ENCODE data around the gene NT5C3B. TPM values are rescaled to one million over a fixed set of nuclear protein-coding genes. Genes with fewer than 3 reads are reported as not detected.

Gene NT5C3B
- total and polyA plus RNA-seq, 10 donors: 17.0 to 62.7 (median 29.5) TPM

DNA sequence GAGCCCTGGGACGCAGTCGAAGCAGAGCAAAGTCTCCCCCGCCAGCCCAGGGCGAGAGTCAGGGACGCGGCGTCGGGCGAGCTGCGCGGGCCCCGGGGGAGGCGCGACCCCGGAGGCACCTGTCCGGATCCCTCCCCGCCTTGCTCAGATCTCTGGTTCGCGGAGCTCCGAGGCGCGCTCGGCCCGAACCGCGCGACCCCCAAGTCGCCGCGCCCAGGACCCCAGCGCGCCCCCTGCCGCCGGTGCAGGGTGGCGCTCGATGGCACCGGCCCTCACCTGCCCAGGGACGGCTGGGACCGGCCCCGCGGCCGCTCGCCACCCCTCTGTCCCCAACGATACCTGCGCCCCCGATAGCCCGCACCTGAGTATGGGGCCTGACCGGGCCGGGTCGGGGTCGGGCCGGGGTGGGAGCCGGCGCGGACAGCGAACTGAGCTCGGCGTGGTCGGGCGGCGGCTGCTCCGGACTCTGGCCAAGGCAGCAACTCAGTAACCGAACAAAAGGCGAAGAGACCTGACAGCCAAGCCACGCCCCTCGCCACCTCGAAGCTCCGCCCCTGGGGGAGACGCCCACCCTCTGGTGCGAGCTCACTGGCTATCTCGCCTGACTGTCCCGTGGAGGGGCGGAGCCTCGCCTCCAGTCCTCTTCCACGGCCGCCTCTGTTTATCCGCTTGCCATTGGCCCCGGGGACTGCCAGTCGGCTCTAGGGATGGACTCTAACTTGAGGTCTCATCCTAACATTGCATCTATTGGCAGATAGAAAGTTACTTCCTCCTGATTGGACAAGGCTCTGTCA is 49.6 kb downstream of the NT5C3B start, which contains the start of gene JUP:
Gene JUP (minus strand): TSS at position 485 of the 794 bp plus-strand sequence. CDS start 14,857 bp downstream, outside the sequence.
- 0 to 2% (median 1%) methylated on average over 32 to 79 of the region's 79 CpGs for WGBS, 5 donors
- intact Hi-C loops (cut with DNase I; ENCODE audit: low total_unique reads): no loop called here
- DNase-seq: peak; percentile 98

DNA sequence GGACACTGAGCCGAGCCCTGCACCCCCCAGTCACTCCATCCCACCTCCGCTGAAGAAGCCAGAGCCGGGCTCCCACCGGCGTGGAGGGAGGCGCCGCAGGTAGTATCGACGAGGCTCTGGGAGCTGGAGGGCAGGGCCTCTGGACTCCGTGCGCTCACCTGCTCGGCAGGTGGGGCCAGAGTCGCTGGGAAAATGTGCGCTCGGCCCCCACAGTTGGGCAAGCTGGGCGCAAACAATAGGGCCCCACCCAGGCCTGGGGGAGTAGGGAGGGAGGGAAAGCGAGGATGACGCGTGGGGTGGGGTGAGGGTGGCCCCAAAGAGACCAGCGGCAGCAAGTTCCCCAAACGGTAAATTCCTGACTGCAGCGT is 50.2 kb downstream of the NT5C3B start:
- intact Hi-C loops (cut with DNase I; ENCODE audit: low total_unique reads): no loop called here
- Histone ChIP-seq H3K27me3 (replicated peaks in 1 of 7) (peaks cover 0 to 55% (median 19%) of the 10 kb centered on the region in 7 donors), H3K36me3 (no peaks in the 10 kb centered on the region), H3K9me3 (no peaks in the 10 kb centered on the region), H3K27ac (peak overlapping the region in 7 of 8 donors; percentile 48 to 84 (median 80)), H3K4me1 (peaks cover 24 to 66% (median 41%) of the 10 kb centered on the region in 6 donors), H3K4me3 (peak overlapping the region; percentile 31 to 82 (median 54))
- TF ChIP-seq POLR2A (IDR thresholded peaks at IDR 0.05): no peak
- TF ChIP-seq CTCF (IDR thresholded peaks at IDR 0.05 in 8 of 11, conservative IDR thresholded peaks at IDR 0.05 in 3 of 11): no peak
- no peak for TF ChIP-seq POLR2AphosphoS5 (IDR thresholded peaks at IDR 0.05)
- WGBS, 5 donors: 0 to 5% (median 1%) methylated on average over 9 to 22 of the region's 22 CpGs
- peak; percentile 82 for DNase-seq

More for the DNA sequence above, 49.6 kb downstream of the NT5C3B start, which contains the start of gene JUP:
- Histone ChIP-seq H3K27me3 (replicated peaks in 1 of 7) (peaks cover 0 to 55% (median 19%) of the 10 kb centered on the region in 7 donors), H3K4me1 (peaks cover 24 to 61% (median 40%) of the 10 kb centered on the region in 6 donors), H3K4me3 (peak within 1 kb of the TSS; percentile 31 to 82 (median 54)), H3K9me3 (no peaks in the 10 kb centered on the region), H3K27ac (peak within 1 kb of the TSS in 7 of 8 donors; percentile 48 to 84 (median 80)), H3K36me3 (no peaks in the 10 kb centered on the region)
- TF ChIP-seq POLR2AphosphoS5 (IDR thresholded peaks at IDR 0.05) (peak; percentile 90 to 95 (median 91)), CTCF (IDR thresholded peaks at IDR 0.05 in 8 of 11, conservative IDR thresholded peaks at IDR 0.05 in 3 of 11) (peak in 8 of 11 experiments; percentile 27 to 70 (median 55)), POLR2A (IDR thresholded peaks at IDR 0.05) (peak in 1 of 3 donors; percentile 89)

- intact Hi-C loops (cut with DNase I; ENCODE audit: low total_unique reads): no loop called here
- Histone ChIP-seq H3K36me3 (no peaks in the 10 kb centered on the region), H3K9me3 (no peaks in the 10 kb centered on the region), H3K27me3 (replicated peaks in 1 of 7) (peaks cover 0 to 55% (median 19%) of the 10 kb centered on the region in 7 donors), H3K4me1 (peaks cover 24 to 69% (median 41%) of the 10 kb centered on the region in 6 donors), H3K4me3 (peak overlapping the region; percentile 31 to 82 (median 54)), H3K27ac (peak overlapping the region in 7 of 8 donors; percentile 48 to 84 (median 80))
- 8 to 14% (median 11%) methylated on average over 9 to 13 of the region's 13 CpGs for WGBS, 5 donors
- TF ChIP-seq POLR2A (IDR thresholded peaks at IDR 0.05) (no peak), POLR2AphosphoS5 (IDR thresholded peaks at IDR 0.05) (peak in 1 of 3 donors; percentile 40), CTCF (IDR thresholded peaks at IDR 0.05 in 8 of 11, conservative IDR thresholded peaks at IDR 0.05 in 3 of 11) (no peak)
- no peak for DNase-seq
These were observed 50.8 kb downstream of the NT5C3B start for GRCh38 chr17:41785091-41785858.
